ENCODE results near the gene FTCD.

Gene FTCD

DNA sequence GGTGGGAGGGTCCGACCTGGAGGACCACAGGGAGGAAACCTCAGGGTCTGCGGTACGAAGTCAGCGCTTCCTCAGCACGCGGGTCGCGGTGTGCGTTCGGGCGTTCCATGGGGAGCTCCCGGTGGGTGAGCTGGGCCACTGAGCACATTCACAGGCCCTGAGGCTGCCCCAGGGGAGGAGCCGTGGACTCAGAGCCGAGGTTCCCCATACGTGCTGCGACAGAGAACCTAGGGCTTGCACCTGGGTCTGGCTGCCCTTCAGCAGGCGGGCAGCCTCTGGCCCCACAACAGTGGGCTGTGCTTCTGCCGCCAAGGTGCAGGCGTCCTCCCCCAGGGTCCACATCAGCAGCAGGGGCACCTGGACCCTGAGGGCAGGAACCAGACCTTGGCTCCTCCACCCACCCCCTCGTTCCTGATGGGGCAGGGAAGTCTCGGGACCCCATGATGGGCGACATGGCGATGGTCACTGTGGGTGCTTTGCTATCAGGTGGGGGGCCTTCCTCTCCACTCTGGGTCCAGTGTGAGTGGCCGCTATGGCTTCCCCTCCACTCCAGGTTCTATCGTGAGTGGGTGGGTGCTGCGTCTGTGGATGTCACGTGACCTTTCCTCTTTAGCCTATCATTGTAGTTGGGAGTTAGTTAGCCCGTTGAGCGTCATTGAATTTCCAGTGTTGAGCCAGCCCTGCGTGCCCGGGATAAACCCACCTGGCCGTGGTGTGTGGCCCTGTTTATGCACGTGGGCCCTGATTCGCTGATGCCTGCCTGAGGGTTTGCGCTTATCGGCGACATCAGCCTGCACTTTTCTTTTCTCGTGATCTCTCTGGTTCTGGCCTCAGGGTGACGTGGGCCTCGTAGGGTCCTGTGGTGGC is 27.9 kb downstream of the FTCD start:
- H3K27ac ChIP-seq (ENCODE audit: insufficient read depth, low read length, poor library complexity, severe bottlenecking), result no peak overlapping the region
- H3K9me3 ChIP-seq (ENCODE audit: control insufficient read depth, low read length), result no peaks in the 10 kb centered on the region
- H3K36me3 ChIP-seq (ENCODE audit: control insufficient read depth, insufficient read depth, low read length), result no peaks in the 10 kb centered on the region
- no peaks in the 10 kb centered on the region for H3K4me1 ChIP-seq (ENCODE audit: control insufficient read depth, insufficient read depth, low read length, poor library complexity, severe bottlenecking)
- DNase-seq, result no peak
- no peaks in the 10 kb centered on the region for H3K27me3 ChIP-seq (replicated peaks; ENCODE audit: control insufficient read depth, insufficient read depth, low read length, poor library complexity, severe bottlenecking)
- H3K4me3 ChIP-seq (ENCODE audit: insufficient read depth, low read depth, low read length, poor library complexity, severe bottlenecking), result no peak overlapping the region

DNA sequence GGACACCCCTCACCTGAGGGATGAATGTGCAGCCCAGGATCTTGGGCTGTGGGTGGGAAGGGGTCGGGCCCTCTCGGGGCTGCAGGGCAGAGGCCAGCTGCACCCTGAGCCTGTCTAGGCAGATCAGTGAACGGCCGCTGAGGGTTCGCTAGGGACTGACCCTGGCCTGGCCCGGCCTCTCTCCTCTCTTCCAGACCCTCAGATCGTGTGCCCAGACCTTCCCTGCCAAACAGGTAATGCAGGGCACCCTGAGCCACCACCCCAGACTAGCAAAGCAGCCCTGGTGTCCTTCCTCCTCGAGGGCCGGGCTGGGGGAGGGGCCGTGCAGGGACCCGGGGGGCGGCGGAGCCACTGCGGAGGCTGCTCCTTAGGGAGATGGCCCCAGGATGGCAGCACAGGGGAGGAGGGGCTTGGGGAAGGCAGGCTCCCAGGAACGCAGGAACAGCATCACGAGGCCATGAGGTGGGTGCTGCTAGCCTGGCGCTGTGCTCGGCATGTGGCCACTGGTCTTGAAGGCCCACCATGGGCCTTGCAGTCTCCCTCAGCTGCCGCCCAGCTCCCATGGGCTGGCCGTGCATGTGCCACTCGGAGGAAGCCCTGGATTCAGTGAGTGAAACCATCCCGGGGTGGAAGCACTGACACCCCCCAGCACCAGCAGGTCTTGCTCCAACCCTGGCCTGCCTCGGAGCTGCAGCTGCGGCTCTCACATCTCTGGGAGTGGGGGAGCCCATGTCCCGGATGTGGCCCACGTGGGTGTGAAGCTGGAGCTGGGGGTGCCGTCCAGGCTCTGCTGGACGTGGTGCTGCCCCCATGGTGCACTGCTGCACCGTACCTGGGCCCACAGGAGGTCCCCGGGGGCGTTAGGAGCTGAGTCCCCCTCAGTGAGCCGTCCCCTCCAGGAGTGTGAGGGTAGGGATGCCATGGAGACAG is 28.8 kb downstream of the FTCD start:
- Histone ChIP-seq H3K36me3 (ENCODE audit: control insufficient read depth, insufficient read depth, low read length) (no peaks in the 10 kb centered on the region), H3K27ac (ENCODE audit: insufficient read depth, low read length, poor library complexity, severe bottlenecking) (no peak overlapping the region), H3K4me3 (ENCODE audit: insufficient read depth, low read depth, low read length, poor library complexity, severe bottlenecking) (no peak overlapping the region), H3K27me3 (replicated peaks; ENCODE audit: control insufficient read depth, insufficient read depth, low read length, poor library complexity, severe bottlenecking) (no peaks in the 10 kb centered on the region), H3K4me1 (ENCODE audit: control insufficient read depth, insufficient read depth, low read length, poor library complexity, severe bottlenecking) (no peaks in the 10 kb centered on the region), H3K9me3 (ENCODE audit: control insufficient read depth, low read length) (no peaks in the 10 kb centered on the region)
- DNase-seq, result no peak

DNA sequence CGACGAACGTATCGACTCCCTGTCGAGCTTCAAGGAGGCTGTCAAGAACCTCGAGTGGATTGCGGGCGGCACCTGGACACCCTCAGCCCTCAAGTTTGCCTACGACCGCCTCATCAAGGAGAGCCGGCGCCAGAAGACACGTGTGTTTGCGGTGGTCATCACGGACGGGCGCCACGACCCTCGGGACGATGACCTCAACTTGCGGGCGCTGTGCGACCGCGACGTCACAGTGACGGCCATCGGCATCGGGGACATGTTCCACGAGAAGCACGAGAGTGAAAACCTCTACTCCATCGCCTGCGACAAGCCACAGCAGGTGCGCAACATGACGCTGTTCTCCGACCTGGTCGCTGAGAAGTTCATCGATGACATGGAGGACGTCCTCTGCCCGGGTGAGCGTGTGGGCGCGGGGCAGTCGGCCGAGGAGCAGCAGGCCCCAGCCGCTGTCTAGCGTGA is 29.5 kb downstream of the FTCD start:
- DNase-seq, result no peak
- Histone ChIP-seq H3K4me3 (ENCODE audit: insufficient read depth, low read depth, low read length, poor library complexity, severe bottlenecking) (no peak overlapping the region), H3K9me3 (ENCODE audit: control insufficient read depth, low read length) (no peaks in the 10 kb centered on the region), H3K36me3 (ENCODE audit: control insufficient read depth, insufficient read depth, low read length) (no peaks in the 10 kb centered on the region), H3K27me3 (replicated peaks; ENCODE audit: control insufficient read depth, insufficient read depth, low read length, poor library complexity, severe bottlenecking) (no peaks in the 10 kb centered on the region), H3K4me1 (ENCODE audit: control insufficient read depth, insufficient read depth, low read length, poor library complexity, severe bottlenecking) (no peaks in the 10 kb centered on the region), H3K27ac (ENCODE audit: insufficient read depth, low read length, poor library complexity, severe bottlenecking) (no peak overlapping the region)

DNA sequence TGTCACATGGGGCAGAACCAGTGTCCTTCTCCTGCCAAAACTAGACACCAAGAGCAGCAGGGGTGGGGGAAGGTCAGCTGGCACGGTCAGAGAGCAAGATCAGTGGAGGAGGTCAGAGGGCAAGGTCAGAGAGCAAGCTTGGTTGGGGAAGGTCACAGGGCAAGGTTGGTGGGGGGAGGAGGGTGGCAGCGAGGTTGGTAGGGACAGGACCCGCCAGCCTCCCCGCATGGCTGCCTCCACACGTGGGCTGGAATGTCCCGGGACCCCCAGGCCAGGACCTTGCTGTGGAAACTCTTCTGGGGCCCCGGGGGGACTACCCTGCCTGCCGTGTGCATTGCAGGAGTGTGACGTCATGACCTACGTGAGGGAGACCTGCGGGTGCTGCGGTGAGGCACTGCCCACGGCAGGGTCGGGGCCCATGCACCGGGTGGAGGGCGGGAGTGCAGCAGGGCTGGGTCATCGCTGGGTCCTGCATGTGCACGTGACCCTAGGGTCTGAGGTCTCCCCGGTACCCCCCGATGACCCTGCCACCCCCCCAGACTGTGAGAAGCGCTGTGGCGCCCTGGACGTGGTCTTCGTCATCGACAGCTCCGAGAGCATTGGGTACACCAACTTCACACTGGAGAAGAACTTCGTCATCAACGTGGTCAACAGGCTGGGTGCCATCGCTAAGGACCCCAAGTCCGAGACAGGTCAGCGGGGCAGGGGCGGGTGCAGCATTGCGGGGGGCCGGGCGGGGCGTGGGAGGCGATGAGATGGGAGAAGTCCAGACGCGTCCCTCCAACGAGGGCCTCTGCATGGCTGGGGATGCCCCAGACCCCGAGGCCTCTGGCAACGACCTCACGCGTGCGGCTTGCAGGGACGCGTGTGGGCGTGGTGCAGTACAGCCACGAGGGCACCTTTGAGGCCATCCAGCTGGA is 30.2 kb downstream of the FTCD start:
- no peak for DNase-seq
- H3K9me3 ChIP-seq (ENCODE audit: control insufficient read depth, low read length), result no peaks in the 10 kb centered on the region
- H3K4me3 ChIP-seq (ENCODE audit: insufficient read depth, low read depth, low read length, poor library complexity, severe bottlenecking), result no peak overlapping the region
- no peaks in the 10 kb centered on the region for H3K4me1 ChIP-seq (ENCODE audit: control insufficient read depth, insufficient read depth, low read length, poor library complexity, severe bottlenecking)
- no peaks in the 10 kb centered on the region for H3K36me3 ChIP-seq (ENCODE audit: control insufficient read depth, insufficient read depth, low read length)
- H3K27me3 ChIP-seq (replicated peaks; ENCODE audit: control insufficient read depth, insufficient read depth, low read length, poor library complexity, severe bottlenecking), result no peaks in the 10 kb centered on the region
- H3K27ac ChIP-seq (ENCODE audit: insufficient read depth, low read length, poor library complexity, severe bottlenecking), result no peak overlapping the region

DNA sequence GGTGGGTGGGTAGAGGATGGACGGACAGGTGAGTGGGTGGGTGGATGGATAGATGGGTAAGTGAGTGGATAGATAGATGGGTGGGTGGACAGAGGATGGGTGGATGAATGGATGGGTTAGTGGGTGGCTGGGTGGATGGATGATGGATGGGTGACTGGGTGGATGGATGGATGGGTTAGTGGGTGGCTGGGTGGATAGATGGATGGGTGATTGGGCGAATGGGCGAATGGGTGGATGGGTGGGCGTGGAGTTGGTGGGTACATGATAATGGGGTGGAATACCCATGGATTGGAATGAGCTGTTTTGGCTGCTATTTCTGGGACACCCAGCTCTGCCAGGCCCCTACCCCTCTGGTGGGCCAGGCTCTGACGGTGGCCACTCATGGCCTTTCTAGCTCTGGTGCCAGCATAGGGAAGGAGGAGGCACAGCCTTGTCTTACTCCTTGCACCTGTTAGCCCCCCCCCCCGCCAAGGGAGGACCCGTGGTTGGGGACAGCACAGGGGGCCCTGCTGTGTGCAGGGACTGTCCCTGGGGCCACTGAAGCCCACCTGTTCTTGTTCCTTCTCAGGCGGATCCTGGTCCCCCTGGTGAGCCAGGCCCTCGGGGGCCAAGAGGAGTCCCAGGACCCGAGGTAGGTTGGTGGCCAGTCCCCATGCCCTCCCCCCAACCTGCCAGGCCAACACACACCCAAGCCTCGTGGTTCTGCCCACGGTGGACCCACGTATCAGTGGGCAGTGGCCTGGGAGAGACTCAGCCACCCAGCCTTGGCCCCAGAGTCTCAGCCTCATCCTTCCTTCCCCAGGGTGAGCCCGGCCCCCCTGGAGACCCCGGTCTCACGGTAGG is 31.1 kb downstream of the FTCD start:
- DNase-seq, result no peak
- H3K4me1 ChIP-seq (ENCODE audit: control insufficient read depth, insufficient read depth, low read length, poor library complexity, severe bottlenecking), result no peaks in the 10 kb centered on the region
- no peak overlapping the region for H3K4me3 ChIP-seq (ENCODE audit: insufficient read depth, low read depth, low read length, poor library complexity, severe bottlenecking)
- H3K27ac ChIP-seq (ENCODE audit: insufficient read depth, low read length, poor library complexity, severe bottlenecking), result no peak overlapping the region
- H3K9me3 ChIP-seq (ENCODE audit: control insufficient read depth, low read length), result no peaks in the 10 kb centered on the region
- no peaks in the 10 kb centered on the region for H3K27me3 ChIP-seq (replicated peaks; ENCODE audit: control insufficient read depth, insufficient read depth, low read length, poor library complexity, severe bottlenecking)
- no peaks in the 10 kb centered on the region for H3K36me3 ChIP-seq (ENCODE audit: control insufficient read depth, insufficient read depth, low read length)

DNA sequence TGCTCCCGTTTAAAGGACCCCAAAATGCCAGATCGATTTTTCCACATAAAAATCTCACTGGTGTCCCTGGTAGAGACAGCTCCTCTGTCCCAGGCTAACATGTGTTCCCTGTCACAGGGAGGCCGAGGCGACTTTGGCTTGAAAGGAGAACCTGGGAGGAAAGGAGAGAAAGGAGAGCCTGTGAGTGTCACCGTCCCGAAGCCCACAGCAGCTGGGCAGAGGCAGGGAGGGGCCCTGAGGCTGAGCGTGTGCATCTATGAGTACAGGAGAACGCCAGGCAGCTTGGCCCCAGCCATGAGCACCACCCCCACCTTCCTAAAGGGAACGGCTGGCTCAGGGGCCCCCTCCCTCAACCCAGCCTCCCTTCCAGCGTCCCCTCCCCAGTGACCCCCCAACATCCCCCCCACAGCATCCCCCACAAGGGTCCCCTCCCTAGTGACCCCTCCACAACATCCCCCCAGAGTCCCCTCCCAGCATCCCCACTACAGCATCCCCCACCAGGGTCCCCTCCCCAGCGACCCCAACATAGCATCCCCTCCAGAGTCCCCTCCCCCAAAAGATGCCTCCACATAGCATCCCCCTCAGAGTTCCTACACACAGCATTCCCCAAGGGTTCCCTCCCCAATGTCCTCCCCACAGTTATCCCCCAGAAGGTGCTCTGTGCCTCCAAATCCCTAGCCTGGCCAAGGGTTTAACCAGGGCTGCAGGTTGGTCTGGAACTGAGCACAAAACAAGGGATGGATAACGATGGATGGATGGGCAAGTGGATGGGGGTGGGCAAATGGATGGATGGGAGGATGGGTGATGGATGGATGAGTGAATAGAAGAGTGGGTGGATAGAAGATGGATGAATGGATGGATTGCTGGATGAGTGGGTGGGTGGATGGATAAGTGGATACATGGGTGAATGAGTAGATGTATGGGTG is 32.4 kb downstream of the FTCD start:
- Histone ChIP-seq H3K4me1 (ENCODE audit: control insufficient read depth, insufficient read depth, low read length, poor library complexity, severe bottlenecking) (no peaks in the 10 kb centered on the region), H3K27ac (ENCODE audit: insufficient read depth, low read length, poor library complexity, severe bottlenecking) (no peak overlapping the region), H3K27me3 (replicated peaks; ENCODE audit: control insufficient read depth, insufficient read depth, low read length, poor library complexity, severe bottlenecking) (no peaks in the 10 kb centered on the region), H3K9me3 (ENCODE audit: control insufficient read depth, low read length) (no peaks in the 10 kb centered on the region), H3K36me3 (ENCODE audit: control insufficient read depth, insufficient read depth, low read length) (no peaks in the 10 kb centered on the region), H3K4me3 (ENCODE audit: insufficient read depth, low read depth, low read length, poor library complexity, severe bottlenecking) (no peak overlapping the region)
- peak in 1 of 3 donors; percentile 0 for DNase-seq

DNA sequence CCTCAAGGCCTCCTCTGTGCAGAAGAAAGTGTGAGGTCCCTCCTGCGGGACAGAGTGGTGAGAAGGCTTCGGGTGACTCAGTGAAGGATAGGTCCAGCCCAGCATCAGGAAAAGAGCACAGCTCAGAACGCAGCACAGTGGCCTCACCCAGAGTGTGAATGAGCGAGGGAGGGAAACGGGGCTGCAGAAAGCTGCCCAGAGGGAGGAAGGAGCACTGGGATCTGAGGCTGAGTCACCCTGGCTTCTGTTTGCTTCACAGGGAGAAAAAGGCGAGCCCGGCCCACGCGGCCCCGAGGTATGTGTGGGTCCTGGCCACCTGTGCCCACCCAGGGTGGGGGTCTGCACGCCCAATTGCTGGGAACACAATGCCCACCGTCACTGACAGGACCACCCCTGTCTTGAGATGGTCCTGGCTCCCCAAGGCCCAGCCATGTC is 33.1 kb downstream of the FTCD start:
- Histone ChIP-seq H3K4me1 (ENCODE audit: control insufficient read depth, insufficient read depth, low read length, poor library complexity, severe bottlenecking) (no peaks in the 10 kb centered on the region), H3K27ac (ENCODE audit: insufficient read depth, low read length, poor library complexity, severe bottlenecking) (no peak overlapping the region), H3K4me3 (ENCODE audit: insufficient read depth, low read depth, low read length, poor library complexity, severe bottlenecking) (no peak overlapping the region), H3K27me3 (replicated peaks; ENCODE audit: control insufficient read depth, insufficient read depth, low read length, poor library complexity, severe bottlenecking) (no peaks in the 10 kb centered on the region), H3K36me3 (ENCODE audit: control insufficient read depth, insufficient read depth, low read length) (no peaks in the 10 kb centered on the region), H3K9me3 (ENCODE audit: control insufficient read depth, low read length) (no peaks in the 10 kb centered on the region)
- DNase-seq, result no peak

DNA sequence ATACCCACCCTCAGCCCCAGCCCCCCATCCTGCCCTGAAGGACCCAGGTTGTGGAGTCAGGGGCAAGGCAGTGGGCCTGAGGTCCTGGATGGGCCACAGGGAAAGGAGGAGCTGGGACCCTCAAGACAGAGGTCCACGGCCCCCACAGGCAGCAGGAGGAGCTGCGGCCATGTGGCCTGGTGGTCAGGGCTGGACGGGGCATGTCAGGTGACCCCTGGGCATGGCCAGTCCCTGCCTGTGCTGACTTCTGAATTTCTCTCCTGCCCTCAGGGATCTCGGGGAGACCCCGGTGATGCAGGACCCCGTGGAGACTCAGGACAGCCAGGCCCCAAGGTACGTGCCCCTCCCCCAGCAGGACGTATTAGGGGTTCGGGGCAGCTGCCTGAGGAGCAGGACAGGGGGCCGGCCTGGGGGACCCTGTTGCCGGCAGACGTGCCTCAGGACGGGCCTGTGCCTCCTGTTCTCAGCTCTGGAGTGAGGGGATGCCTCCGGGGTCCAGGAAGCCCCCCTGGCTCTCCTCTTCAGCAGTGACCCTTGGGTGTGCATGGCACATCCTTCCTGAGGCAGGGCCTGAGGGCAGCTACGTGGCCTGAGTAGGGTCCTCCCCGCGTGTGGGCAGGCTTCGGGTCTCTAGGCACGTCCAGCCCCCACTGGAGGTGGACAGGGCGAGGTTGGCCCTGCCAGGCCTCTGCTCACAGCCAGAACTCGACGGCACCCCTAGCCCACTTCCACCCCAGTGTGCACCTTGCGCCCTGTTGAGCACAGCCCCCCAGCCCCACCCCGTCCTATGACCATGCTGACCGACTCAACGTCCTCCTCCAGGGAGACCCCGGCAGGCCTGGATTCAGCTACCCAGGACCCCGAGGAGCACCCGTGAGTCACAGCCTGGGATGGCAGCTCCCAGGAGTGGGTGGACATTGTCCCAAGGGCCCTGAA is 33.8 kb downstream of the FTCD start:
- Histone ChIP-seq H3K36me3 (ENCODE audit: control insufficient read depth, insufficient read depth, low read length) (no peaks in the 10 kb centered on the region), H3K4me1 (ENCODE audit: control insufficient read depth, insufficient read depth, low read length, poor library complexity, severe bottlenecking) (no peaks in the 10 kb centered on the region), H3K27ac (ENCODE audit: insufficient read depth, low read length, poor library complexity, severe bottlenecking) (no peak overlapping the region), H3K4me3 (ENCODE audit: insufficient read depth, low read depth, low read length, poor library complexity, severe bottlenecking) (no peak overlapping the region), H3K27me3 (replicated peaks; ENCODE audit: control insufficient read depth, insufficient read depth, low read length, poor library complexity, severe bottlenecking) (no peaks in the 10 kb centered on the region), H3K9me3 (ENCODE audit: control insufficient read depth, low read length) (no peaks in the 10 kb centered on the region)
- DNase-seq, result no peak
